HepG2 (cell line): ENCODE measurements around the gene SATB1. TPM values are rescaled to one million over a fixed set of nuclear protein-coding genes. Genes with fewer than 3 reads are reported as not detected.

Experiments
- ATAC-seq: fragments of 200-7000 bp; cut with Tn5 transposase; 3 replicates; pipeline ENCODE4 v1.9.1; 2020; ENCODE audit warnings: mild to moderate bottlenecking, moderate library complexity
- BruUV-seq: library from RNA; stranded (reverse); fragments of 400-500 nt; replicated peaks from 2 replicates; lab custom pipeline; 2021; lab: Mats Ljungman, UMichigan
- CTCF ChIA-PET: fragments of 300-600 bp; formaldehyde crosslinking; extraction: SDS; loops from one replicate; lab custom pipeline; 2021; ENCODE audit warnings: low total read pairs, inconsistent platforms, low intra/inter-chr PET ratio; lab: Yijun Ruan, JAX
- POLR2A ChIA-PET: fragments of 350-600 bp; sonication (Branson Sonifier 250); formaldehyde crosslinking; loops from one replicate; lab custom pipeline; 2020; ENCODE audit warnings: antibody characterized with exemption, inconsistent platforms; lab: Yijun Ruan, JAX
- DNase-seq: peaks from one replicate; pipeline ENCODE4 v3.0.0-alpha.2; 2015; ENCODE audit warnings: low spot score
- FAIRE-seq: peaks from 3 replicates; lab custom pipeline; 2011; peaks lifted over from hg19 to GRCh38; lab: Jason Lieb, UNC
- H2AFZ ChIP-seq: one replicate; pipeline ENCODE4 v1.6.1; 2011; ENCODE audit warnings: low read length, inconsistent platforms
- H3K27ac ChIP-seq: fragments of 300-600 bp; 3 replicates; pipeline ENCODE4 v1.8.0; 2011; ENCODE audit warnings: mixed run types, mild to moderate bottlenecking, mixed read lengths, low read length, inconsistent platforms; ENCODE audit not compliant: insufficient read depth; ENCODE audit errors: extremely low read length
- H3K27me3 ChIP-seq, 2 experiments: fragments of 200-600 bp in 1 of 2; 2 replicates in 1 of 2; 3 replicates in 1 of 2; pipeline versions ENCODE4 v1.6.0 to v1.8.0; 2011; ENCODE audit warnings: low read length in 2 of 2, mild to moderate bottlenecking in 2 of 2, moderate library complexity in 2 of 2, inconsistent platforms in 1 of 2; ENCODE audit not compliant: insufficient read depth in 2 of 2, control insufficient read depth in 1 of 2
- H3K36me3 ChIP-seq, 2 experiments: fragments of 200-600 bp in 1 of 2; replicated peaks in 1 of 2; 2 replicates in 1 of 2; 3 replicates in 1 of 2; pipeline versions ENCODE4 v1.5.1 to v1.8.0; 2011; ENCODE audit warnings: low read length in 2 of 2, inconsistent platforms in 1 of 2; ENCODE audit not compliant: insufficient read depth in 2 of 2, control insufficient read depth in 1 of 2
- H3K4me1 ChIP-seq: 2 replicates; pipeline ENCODE4 v1.5.1; 2012; ENCODE audit warnings: low read length, inconsistent platforms; ENCODE audit not compliant: insufficient read depth
- H3K4me2 ChIP-seq: 2 replicates; pipeline ENCODE4 v1.6.0; 2011; ENCODE audit warnings: low read depth, low read length, inconsistent platforms
- H3K4me3 ChIP-seq, 3 experiments: fragments of 200-600 bp in 1 of 3; sonication (generic), shearing (Covaris generic) in 1 of 3; replicated peaks in 1 of 3; 2 replicates each; pipeline ENCODE4 v1.5.1; 2011 to 2016; ENCODE audit warnings: low read length in 3 of 3, inconsistent platforms in 2 of 3, low read depth in 2 of 3, mild to moderate bottlenecking in 2 of 3, control low read depth in 1 of 3, mixed read lengths in 1 of 3; ENCODE audit not compliant: insufficient read depth in 1 of 3
- H3K79me2 ChIP-seq: one replicate; pipeline ENCODE4 v1.6.1; 2011; ENCODE audit warnings: low read length, inconsistent platforms; ENCODE audit not compliant: insufficient read depth
- H3K9ac ChIP-seq: 2 replicates; pipeline ENCODE4 v1.6.0; 2011; ENCODE audit warnings: mild to moderate bottlenecking, low read depth, low read length, inconsistent platforms; ENCODE audit not compliant: insufficient read depth
- H3K9me3 ChIP-seq: 2 replicates; pipeline ENCODE4 v1.5.1; 2012; ENCODE audit warnings: mild to moderate bottlenecking, low read length
- H4K20me1 ChIP-seq: 2 replicates; pipeline ENCODE4 v1.6.0; 2011; ENCODE audit warnings: inconsistent platforms, mild to moderate bottlenecking, low read length, moderate library complexity; ENCODE audit not compliant: insufficient read depth
- ASH2L ChIP-seq: fragments of 300-600, 200-600 bp; sonication (generic); IDR thresholded peaks from 2 replicates; pipeline ENCODE4 v1.7.0; 2017; ENCODE audit warnings: low read depth, mild to moderate bottlenecking, moderate library complexity, mixed read lengths, low read length; ENCODE audit not compliant: insufficient read length
- DR1 ChIP-seq: sonication (generic); formaldehyde crosslinking; IDR thresholded peaks from 2 replicates; pipeline ENCODE4 v1.8.0; 2021; ENCODE audit warnings: mild to moderate bottlenecking, missing genetic modification reagents, inconsistent platforms
- GPN1 ChIP-seq: sonication (generic); formaldehyde crosslinking; IDR thresholded peaks from 2 replicates; pipeline ENCODE4 v1.5.1; 2020; ENCODE audit warnings: missing genetic modification reagents, borderline replicate concordance
- HOXD1 ChIP-seq: sonication (generic); formaldehyde crosslinking; IDR thresholded peaks from 2 replicates; pipeline ENCODE4 v1.5.0; 2020; ENCODE audit warnings: missing genetic modification reagents
- MIXL1 ChIP-seq: IDR thresholded peaks from 2 replicates; pipeline ENCODE4 v1.6.1; 2016
- NFE2L2 ChIP-seq: fragments of 150-350 bp; IDR thresholded peaks from 2 replicates; pipeline ENCODE4 v1.6.1; 2014; ENCODE audit warnings: low read length
- POLR2AphosphoS2 ChIP-seq: IDR thresholded peaks from 2 replicates; pipeline ENCODE4 v1.6.1; 2011; ENCODE audit warnings: low read depth, low read length, improper control_type of control experiment
- SOX5 ChIP-seq: IDR thresholded peaks from 2 replicates; pipeline ENCODE4 v1.6.1; 2016; ENCODE audit warnings: borderline replicate concordance
- ZBTB14 ChIP-seq: sonication (generic); formaldehyde crosslinking; IDR thresholded peaks from 2 replicates; pipeline ENCODE4 v1.4.0; 2020; ENCODE audit warnings: missing genetic modification reagents
- ZHX1 ChIP-seq: sonication (generic); formaldehyde crosslinking; IDR thresholded peaks from 2 replicates; pipeline ENCODE4 v1.8.1; 2022; ENCODE audit warnings: low read depth, mild to moderate bottlenecking, missing genetic modification reagents
- ZNF274 ChIP-seq: sonication (generic); formaldehyde crosslinking; IDR thresholded peaks from 2 replicates; pipeline ENCODE4 v1.5.1; 2020; ENCODE audit warnings: mild to moderate bottlenecking, missing genetic modification reagents
- ZNF558 ChIP-seq: sonication (generic); formaldehyde crosslinking; IDR thresholded peaks from 2 replicates; pipeline ENCODE4 v1.9.0; 2022; ENCODE audit warnings: mild to moderate bottlenecking, missing genetic modification reagents, borderline replicate concordance
- ZNF7 ChIP-seq: IDR thresholded peaks from 2 replicates; pipeline ENCODE4 v1.6.1; 2016; ENCODE audit warnings: missing biosample characterization, missing genetic modification reagents
- ZNF737 ChIP-seq: sonication (generic); formaldehyde crosslinking; IDR thresholded peaks from 2 replicates; pipeline ENCODE4 v1.5.0; 2020; ENCODE audit warnings: missing genetic modification reagents, mild to moderate bottlenecking, borderline replicate concordance
- WGBS: methylation state at CpG from one replicate; pipeline ENCODE4 v1.1.6; 2017; ENCODE audit warnings: low lambda C conversion rate; 5-methylcytosine and 5-hydroxymethylcytosine counted together
- in situ Hi-C: cut with HindIII; loops from 2 replicates; pipeline ENCODE4 v1.10.0; 2017; ENCODE audit warnings: low pct_unique_long_range_greater_than_20kb; ENCODE audit not compliant: extremely low pct_ligation_motif_present
- intact Hi-C: fragments of 100-400 bp; cut with micrococcal nuclease; formaldehyde crosslinking; loops from one replicate; pipeline ENCODE4 v1.10.0; 2022; ENCODE audit not compliant: unreplicated experiment
- polyA plus RNA-seq, 8 experiments: library from polyadenylated mRNA; depleted of rRNA in 3 of 8; stranded (reverse) in 7 of 8; unstranded in 1 of 8; fragments of >200 nt; fragmentation: Illumina TruSeq in 4 of 8; extraction: Trizol in 4 of 8; gene quantifications; 2 replicates each; pipeline versions ENCODE4 v1.2.1 to v1.2.3, GENCODE V29; 2011 to 2016; ENCODE audit warnings: low read depth in 4 of 8, missing spikeins in 1 of 8, mixed read lengths in 1 of 8; ENCODE audit not compliant: insufficient read depth in 1 of 8
- total RNA-seq, 5 experiments: library from RNA; depleted of rRNA; stranded (reverse); fragments of >200 nt; fragmentation: Illumina TruSeq; extraction: Trizol; gene quantifications; 2 replicates each; pipeline ENCODE4 v1.2.3, GENCODE V29; 2016; ENCODE audit warnings: low read depth in 1 of 5

SATB1 gene
- total and polyA plus RNA-seq, 2 of the 13 experiments (the other 11 are each of a cell fraction or from before 2014, with no cell fraction given): 0.03 TPM; not detected in 1

GRCh38 chr3:18428991-18429745 is 4.0 kb upstream of the SATB1 start (continued):
- TF ChIP-seq HOXD1 (CRISPR knock-in tag): no peak
- TF ChIP-seq ASH2L: no peak
- no peak for TF ChIP-seq ZNF274 (CRISPR knock-in tag)
- TF ChIP-seq SOX5: no peak
- TF ChIP-seq ZNF558 (CRISPR knock-in tag): no peak
- TF ChIP-seq ZHX1: no peak
- no peak for TF ChIP-seq GPN1 (CRISPR knock-in tag)
- TF ChIP-seq DR1 (CRISPR knock-in tag): no peak
- TF ChIP-seq, all 625 proteins: peak for 0

GRCh38 chr3:18428036-18428435 is 2.9 kb upstream of the SATB1 start:
- peaks cover 3 to 29% of the 10 kb centered on the region in 2 experiments for H3K27me3 ChIP-seq
- H2AFZ ChIP-seq: no peak overlapping the region
- H3K4me3 ChIP-seq: no peak overlapping the region
- intact Hi-C loops: loop anchor here (2.0 kb wide), 1 partner anchor 71 kb away; no protein-coding TSS in a partner anchor
- in situ Hi-C loops: no loop called here
- no peak overlapping the region for H3K9ac ChIP-seq
- 0% methylated on average over 1 of the region's 1 CpG for WGBS
- H3K36me3 ChIP-seq: no peaks in the 10 kb centered on the region
- no peaks in the 10 kb centered on the region for H3K9me3 ChIP-seq
- TF ChIP-seq NFE2L2 (no peak), ZNF7 (no peak), ZBTB14 (CRISPR knock-in tag) (no peak), ZNF737 (no peak), POLR2AphosphoS2 (no peak), MIXL1 (CRISPR knock-in tag) (no peak)
- no peaks in the 10 kb centered on the region for H3K79me2 ChIP-seq
- ATAC-seq (no peak), DNase-seq (no peak), FAIRE-seq (no peak)
- CTCF ChIA-PET: no interaction called here
- peaks cover 11% of the 10 kb centered on the region for H3K4me1 ChIP-seq
- no peak overlapping the region for H3K4me2 ChIP-seq
- H4K20me1 ChIP-seq: no peaks in the 10 kb centered on the region
- POLR2A ChIA-PET: no interaction called here
- no TSS peak for BruUV-seq
- H3K27ac ChIP-seq: no peak overlapping the region
